Testis (tissue), 3 donors: ENCODE data around the gene KRI1. TPM values are rescaled to one million over a fixed set of nuclear protein-coding genes. Genes with fewer than 3 reads are reported as not detected.
A peak's percentile ranks its signal among the peaks of the same experiment; 100 is the strongest.

ENCODE experiments used
- DNase-seq: peaks from one replicate; pipeline ENCODE4 v3.0.0-alpha.2; 2019
- H3K27ac ChIP-seq, 2 donors: fragments of 200-600 bp; sonication (generic); one replicate each; pipeline ENCODE4 v1.5.1; 2019
- H3K27me3 ChIP-seq: fragments of 200-600 bp; sonication (generic); one replicate; pipeline ENCODE4 v1.5.1; 2019
- H3K36me3 ChIP-seq: fragments of 200-600 bp; sonication (generic); one replicate; pipeline ENCODE4 v1.5.1; 2017; ENCODE audit warnings: low read depth; ENCODE audit errors: missing control alignments
- H3K4me1 ChIP-seq: fragments of 200-600 bp; sonication (generic); one replicate; pipeline ENCODE4 v1.5.1; 2019
- H3K4me3 ChIP-seq, 2 donors: fragments of 200-600 bp; sonication (generic); one replicate each; pipeline ENCODE4 v1.5.1; 2017 to 2019
- H3K9me3 ChIP-seq: fragments of 200-600 bp; sonication (generic); one replicate; pipeline ENCODE4 v1.5.1; 2017
- CTCF ChIP-seq, 3 experiments: fragments of 450-650 bp in 2 of 3; fragments of 200-600 bp in 1 of 3; sonication (generic) in 1 of 3; IDR thresholded peaks; one replicate each; pipeline ENCODE4 v1.5.1; 2016 to 2019; ENCODE audit warnings: antibody characterized with exemption in 3 of 3, mild to moderate bottlenecking in 2 of 3, moderate library complexity in 1 of 3
- POLR2A ChIP-seq: fragments of 450-650 bp; IDR thresholded peaks from one replicate; pipeline ENCODE4 v1.6.1; 2017; ENCODE audit warnings: antibody characterized with exemption, mild to moderate bottlenecking, moderate library complexity
- WGBS, 2 donors: methylation state at CpG; one replicate each; pipeline ENCODE4 v1.1.5; 2018; 5-methylcytosine and 5-hydroxymethylcytosine counted together
- intact Hi-C: fragments of 100-400 bp; cut with DNase I; formaldehyde crosslinking; loops from one replicate; pipeline ENCODE4 v1.15.1; 2023; ENCODE audit warnings: low total_unique reads
- polyA plus RNA-seq: library from polyadenylated mRNA; stranded (reverse); fragments of 350-450 nt; fragmentation: Illumina TruSeq; extraction: RNeasy Lipid Tissue Mini Kit (QIAGEN cat#74804); gene quantifications from one replicate; pipeline ENCODE4 v1.2.3, GENCODE V29; 2014; ENCODE audit warnings: low read depth, low replicate concordance; ENCODE audit not compliant: insufficient read depth
- total RNA-seq, 2 donors: library from RNA; depleted of rRNA; stranded (reverse); fragments of >200 nt; gene quantifications; one replicate each; pipeline ENCODE4 v1.2.3, GENCODE V29; 2016

KRI1 gene
- total and polyA plus RNA-seq, 3 donors from 2014 or later, result 33.7 to 48.3 (median 34.6) TPM

GRCh38 chr19:10600149-10600548, 34.3 kb upstream of the KRI1 start:
- no peak overlapping the region for H3K4me3 ChIP-seq
- 95 to 96% methylated on average over 5 of the region's 5 CpGs for WGBS, 2 donors
- H3K27me3 ChIP-seq, result no peaks in the 10 kb centered on the region
- no peak for TF ChIP-seq CTCF (IDR thresholded peaks at IDR 0.05)
- TF ChIP-seq POLR2A, result no peak
- intact Hi-C loops, result no loop called here
- no peaks in the 10 kb centered on the region for H3K36me3 ChIP-seq
- DNase-seq, result no peak
- H3K27ac ChIP-seq, result no peak overlapping the region
- no peaks in the 10 kb centered on the region for H3K9me3 ChIP-seq
- H3K4me1 ChIP-seq, result peaks cover 25% of the 10 kb centered on the region

GRCh38 chr19:10593820-10594637, 28.2 kb upstream of the KRI1 start:
- intact Hi-C loops, result no loop called here
- H3K9me3 ChIP-seq, result no peaks in the 10 kb centered on the region
- TF ChIP-seq POLR2A (no peak), CTCF (IDR thresholded peaks at IDR 0.05) (no peak)
- peak; percentile 92 for DNase-seq
- no peaks in the 10 kb centered on the region for H3K36me3 ChIP-seq
- H3K4me3 ChIP-seq, result no peak overlapping the region
- WGBS, 2 donors, result 42 to 56% methylated on average over 8 to 9 of the region's 9 CpGs
- peaks cover 22% of the 10 kb centered on the region for H3K4me1 ChIP-seq
- H3K27ac ChIP-seq, result peak overlapping the region; percentile 55 to 88
- H3K27me3 ChIP-seq, result no peaks in the 10 kb centered on the region

- Histone ChIP-seq H3K27ac (peak overlapping the region; percentile 55 to 88), H3K36me3 (no peaks in the 10 kb centered on the region), H3K9me3 (no peaks in the 10 kb centered on the region), H3K4me1 (peaks cover 22% of the 10 kb centered on the region), H3K4me3 (no peak overlapping the region), H3K27me3 (no peaks in the 10 kb centered on the region)
- intact Hi-C loops, result no loop called here
- no peak for DNase-seq
- WGBS, 2 donors, result 92 to 93% methylated on average over 7 of the region's 7 CpGs
- TF ChIP-seq POLR2A (no peak), CTCF (IDR thresholded peaks at IDR 0.05) (no peak)
Observed at GRCh38 chr19:10593148-10593547, 27.3 kb upstream of the KRI1 start.

- no peak overlapping the region for H3K27ac ChIP-seq
- H3K9me3 ChIP-seq, result no peaks in the 10 kb centered on the region
- DNase-seq, result no peak
- H3K4me1 ChIP-seq, result peaks cover 4% of the 10 kb centered on the region
- intact Hi-C loops, result no loop called here
- H3K27me3 ChIP-seq, result no peaks in the 10 kb centered on the region
- no peak overlapping the region for H3K4me3 ChIP-seq
- TF ChIP-seq CTCF (IDR thresholded peaks at IDR 0.05) (no peak), POLR2A (no peak)
- no peaks in the 10 kb centered on the region for H3K36me3 ChIP-seq
- WGBS, 2 donors, result 56 to 84% methylated on average over 2 of the region's 2 CpGs
Observed at GRCh38 chr19:10587839-10588150, 22.0 kb upstream of the KRI1 start.
